CD14-positive monocyte (primary cell): ENCODE data around the gene CRYBG1. TPM values are rescaled to one million over a fixed set of nuclear protein-coding genes. Genes with fewer than 3 reads are reported as not detected.

Source experiments
- DNase-seq, 3 donors: peaks; one replicate each; pipeline ENCODE4 v3.0.0-alpha.2; 2011 to 2022
- H2AFZ ChIP-seq: 2 replicates; pipeline ENCODE4 v1.6.0; 2012; ENCODE audit warnings: mild to moderate bottlenecking, low read depth, low read length, inconsistent platforms; ENCODE audit not compliant: insufficient read depth, poor library complexity, severe bottlenecking
- H3K27ac ChIP-seq, 2 donors: 1 replicate in 1 of 2; 2 replicates in 1 of 2; pipeline ENCODE4 v1.5.1; 2012 to 2013; ENCODE audit warnings: low read length in 2 of 2, control low read depth in 1 of 2, inconsistent platforms in 1 of 2, low read depth in 1 of 2, mild to moderate bottlenecking in 1 of 2
- H3K27me3 ChIP-seq, 2 donors: one replicate each; pipeline versions ENCODE4 v1.6.0 to v1.6.1; 2011 to 2013; ENCODE audit warnings: low read length in 2 of 2; ENCODE audit not compliant: control insufficient read depth in 2 of 2, insufficient read depth in 2 of 2
- H3K36me3 ChIP-seq, 2 donors: replicated peaks in 1 of 2; 1 replicate in 1 of 2; 2 replicates in 1 of 2; pipeline versions ENCODE4 v1.5.1 to v1.6.1; 2012 to 2013; ENCODE audit warnings: low read length in 2 of 2, control low read depth in 1 of 2, inconsistent platforms in 1 of 2, mild to moderate bottlenecking in 1 of 2; ENCODE audit not compliant: insufficient read depth in 2 of 2, control insufficient read depth in 1 of 2
- H3K4me1 ChIP-seq, 2 donors: 1 replicate in 1 of 2; 2 replicates in 1 of 2; pipeline versions ENCODE4 v1.5.1 to v1.6.1; 2012 to 2013; ENCODE audit warnings: low read length in 2 of 2, control low read depth in 1 of 2, inconsistent platforms in 1 of 2, mild to moderate bottlenecking in 1 of 2, moderate library complexity in 1 of 2; ENCODE audit not compliant: insufficient read depth in 2 of 2, control insufficient read depth in 1 of 2
- H3K4me2 ChIP-seq: replicated peaks from 2 replicates; pipeline ENCODE3; 2012; ENCODE audit warnings: low read length, moderate library complexity, mild to moderate bottlenecking; ENCODE audit not compliant: poor library complexity, severe bottlenecking; ENCODE audit errors: extremely low read depth
- H3K4me3 ChIP-seq, 3 experiments: fragments of 200-600 bp in 1 of 3; sonication (generic) in 1 of 3; replicated peaks in 1 of 3; 1 replicate in 2 of 3; 2 replicates in 1 of 3; pipeline ENCODE4 v1.5.1; 2011 to 2013; ENCODE audit warnings: low read length in 3 of 3, mild to moderate bottlenecking in 3 of 3, control low read depth in 2 of 3, low read depth in 2 of 3, inconsistent platforms in 1 of 3, moderate library complexity in 1 of 3
- H3K79me2 ChIP-seq: 2 replicates; pipeline ENCODE4 v1.6.0; 2012; ENCODE audit warnings: mild to moderate bottlenecking, control low read depth, inconsistent platforms, low read length, moderate library complexity; ENCODE audit not compliant: insufficient read depth
- H3K9ac ChIP-seq: 2 replicates; pipeline ENCODE4 v1.6.0; 2017; ENCODE audit warnings: low read length, mild to moderate bottlenecking; ENCODE audit not compliant: insufficient read depth, poor library complexity, severe bottlenecking
- H3K9me3 ChIP-seq, 2 donors: replicated peaks in 1 of 2; 1 replicate in 1 of 2; 2 replicates in 1 of 2; pipeline versions ENCODE4 v1.5.1 to v1.6.1; 2012 to 2013; ENCODE audit warnings: low read length in 2 of 2, control low read depth in 1 of 2; ENCODE audit not compliant: control insufficient read depth in 1 of 2, insufficient read depth in 1 of 2
- H4K20me1 ChIP-seq: 2 replicates; pipeline ENCODE4 v1.6.0; 2012; ENCODE audit warnings: mild to moderate bottlenecking, low read length, control low read depth, moderate library complexity; ENCODE audit not compliant: insufficient read depth
- H3K27ac Mint-ChIP-seq, 7 donors: one replicate each; pipeline ENCODE4 v1.8.0; 2020; ENCODE audit warnings: mild to moderate bottlenecking in 7 of 7, mixed read lengths in 7 of 7, moderate library complexity in 6 of 7, inconsistent platforms in 2 of 7
- H3K27me3 Mint-ChIP-seq, 3 donors: one replicate each; pipeline ENCODE4 v1.8.0; 2021 to 2022; ENCODE audit warnings: low read depth in 3 of 3, mild to moderate bottlenecking in 3 of 3, mixed read lengths in 3 of 3, moderate library complexity in 3 of 3, inconsistent platforms in 1 of 3
- H3K36me3 Mint-ChIP-seq, 2 donors: one replicate each; pipeline ENCODE4 v1.8.0; 2020; ENCODE audit warnings: mixed read lengths in 2 of 2, inconsistent platforms in 1 of 2, mild to moderate bottlenecking in 1 of 2
- H3K4me1 Mint-ChIP-seq: one replicate; pipeline ENCODE4 v1.8.0; 2020; ENCODE audit warnings: mild to moderate bottlenecking, mixed read lengths
- H3K4me3 Mint-ChIP-seq, 2 donors: one replicate each; pipeline ENCODE4 v1.8.0; 2020; ENCODE audit warnings: mild to moderate bottlenecking in 2 of 2, mixed read lengths in 2 of 2, moderate library complexity in 1 of 2
- H3K9me3 Mint-ChIP-seq, 7 donors: one replicate each; pipeline ENCODE4 v1.8.0; 2020 to 2022; ENCODE audit warnings: mixed read lengths in 7 of 7, mild to moderate bottlenecking in 6 of 7, moderate library complexity in 6 of 7, inconsistent platforms in 2 of 7
- CTCF ChIP-seq: fragments of 200-600 bp; IDR thresholded peaks from one replicate; pipeline ENCODE4 v1.8.0; 2022; ENCODE audit warnings: antibody characterized with exemption, mild to moderate bottlenecking
- WGBS: methylation state at CpG from one replicate; pipeline ENCODE4 v1.1.5; 2013; ENCODE audit warnings: missing lambda C conversion rate; ENCODE audit not compliant: insufficient coverage; 5-methylcytosine and 5-hydroxymethylcytosine counted together
- intact Hi-C, 2 donors: fragments of 100-400 bp; cut with micrococcal nuclease; formaldehyde crosslinking; loops; one replicate each; pipeline versions ENCODE4 v1.15.0 to v1.15.1; 2023
- polyA plus RNA-seq, 3 donors: library from polyadenylated mRNA; depleted of rRNA in 1 of 3; unstranded in 2 of 3; stranded (reverse) in 1 of 3; fragments of 300-500 nt in 2 of 3; fragments of >200 nt in 1 of 3; fragmentation: Illumina TruSeq in 2 of 3; gene quantifications; 1 replicate in 2 of 3; 2 replicates in 1 of 3; pipeline ENCODE4 v1.2.3, GENCODE V29; 2012 to 2021

The CRYBG1 gene
- polyA plus RNA-seq, 3 donors: 7.9 to 11.9 (median 11.1) TPM

- no peak for DNase-seq
- H3K4me1 Mint-ChIP-seq: peaks cover 60% of the 10 kb centered on the region
- Histone ChIP-seq H3K27ac (peak overlapping the region in 1 of 2 donors; percentile 100), H3K9me3 (no peaks in the 10 kb centered on the region), H3K4me2 (peak overlapping the region; percentile 80), H2AFZ (no peak overlapping the region), H3K9ac (no peak overlapping the region), H3K4me3 (peak overlapping the region in 1 of 3 experiments; percentile 40), H3K79me2 (peaks cover 94% of the 10 kb centered on the region), H4K20me1 (no peaks in the 10 kb centered on the region), H3K27me3 (no peaks in the 10 kb centered on the region), H3K4me1 (peaks cover 50 to 63% of the 10 kb centered on the region in 2 donors), H3K36me3 (peaks cover 51 to 55% of the 10 kb centered on the region in 2 donors)
- no peaks in the 10 kb centered on the region for H3K9me3 Mint-ChIP-seq
- peaks cover 46 to 52% of the 10 kb centered on the region in 2 donors for H3K36me3 Mint-ChIP-seq
- WGBS: 20% methylated on average over 1 of the region's 7 CpGs
- no peak for TF ChIP-seq CTCF
- intact Hi-C loops: no loop called here
- H3K27me3 Mint-ChIP-seq: peaks cover 0 to 1% (median 0%) of the 10 kb centered on the region in 3 donors
- H3K4me3 Mint-ChIP-seq: peak overlapping the region; percentile 21 to 35
- H3K27ac Mint-ChIP-seq: peak overlapping the region; percentile 18 to 88 (median 57)
Observed at GRCh38 chr6:106525107-106525881, 164.8 kb downstream of the CRYBG1 start.

GRCh38 chr6:106525882-106526275 lies 165.4 kb downstream of the CRYBG1 start:
- no peaks in the 10 kb centered on the region for H3K27me3 ChIP-seq
- Mint-ChIP-seq H3K27ac (peak overlapping the region in 1 of 7 donors; percentile 88), H3K9me3 (no peaks in the 10 kb centered on the region), H3K36me3 (peaks cover 48 to 56% of the 10 kb centered on the region in 2 donors), H3K4me3 (no peak overlapping the region), H3K27me3 (peaks cover 0 to 1% (median 0%) of the 10 kb centered on the region in 3 donors), H3K4me1 (peaks cover 55% of the 10 kb centered on the region)
- H3K4me2 ChIP-seq: no peak overlapping the region
- H3K9ac ChIP-seq: no peak overlapping the region
- intact Hi-C loops: no loop called here
- H3K27ac ChIP-seq: peak overlapping the region in 1 of 2 donors; percentile 100
- peaks cover 99% of the 10 kb centered on the region for H3K79me2 ChIP-seq
- no peaks in the 10 kb centered on the region for H4K20me1 ChIP-seq
- no peak for DNase-seq
- H3K9me3 ChIP-seq: no peaks in the 10 kb centered on the region
- 50% methylated on average over 1 of the region's 1 CpG for WGBS
- H2AFZ ChIP-seq: no peak overlapping the region
- peaks cover 57 to 61% of the 10 kb centered on the region in 2 donors for H3K36me3 ChIP-seq
- no peak for TF ChIP-seq CTCF
- H3K4me1 ChIP-seq: peaks cover 44 to 57% of the 10 kb centered on the region in 2 donors
- H3K4me3 ChIP-seq: no peak overlapping the region
